OCI-LY3 (cell line): Measurements from ENCODE around the gene FUBP1.

ENCODE experiments used
- H2AFZ ChIP-seq: fragments of 200-600, 300-600 bp; shearing (Covaris generic); 2 replicates; pipeline ENCODE4 v1.6.0; 2014; ENCODE audit warnings: antibody characterized with exemption, low read depth, low read length
- H3K27ac ChIP-seq: fragments of 200-600, 300-600 bp; sonication (generic); 2 replicates; pipeline ENCODE4 v1.5.1; 2014; ENCODE audit warnings: mild to moderate bottlenecking, low read length, moderate library complexity, mixed read lengths
- H3K27me3 ChIP-seq: fragments of 200-600, 300-600 bp; sonication (generic); 2 replicates; pipeline ENCODE4 v1.6.1; 2014; ENCODE audit warnings: low read depth, low read length, mixed read lengths
- H3K36me3 ChIP-seq: fragments of 200-600, 300-600 bp; sonication (generic); replicated peaks from 2 replicates; pipeline ENCODE3; 2014; ENCODE audit warnings: low read depth, low read length, mixed read lengths
- H3K4me1 ChIP-seq: fragments of 300-600, 200-600 bp; sonication (generic); 2 replicates; pipeline ENCODE4 v1.6.1; 2014; ENCODE audit warnings: low read length, mixed read lengths
- H3K4me2 ChIP-seq: fragments of 200-600, 300-600 bp; sonication (generic); 2 replicates; pipeline ENCODE4 v1.6.1; 2014; ENCODE audit warnings: low read length, mixed read lengths
- H3K4me3 ChIP-seq: fragments of 300-600, 200-600 bp; sonication (generic); 2 replicates; pipeline ENCODE4 v1.5.1; 2014; ENCODE audit warnings: antibody characterized with exemption, mild to moderate bottlenecking, low read length, moderate library complexity
- H3K79me2 ChIP-seq: fragments of 300-600, 200-600 bp; shearing (Covaris generic); 2 replicates; pipeline ENCODE4 v1.6.1; 2014; ENCODE audit warnings: mild to moderate bottlenecking, low read length, mixed read lengths
- H3K9ac ChIP-seq: fragments of 300-600, 200-600 bp; shearing (Covaris generic); 2 replicates; pipeline ENCODE4 v1.6.0; 2014; ENCODE audit warnings: mild to moderate bottlenecking, low read length, moderate library complexity
- H3K9me3 ChIP-seq: fragments of 200-600, 300-600 bp; shearing (Covaris generic); 2 replicates; pipeline ENCODE4 v1.6.1; 2014; ENCODE audit warnings: low read length, mixed read lengths; ENCODE audit not compliant: insufficient read depth
- H4K20me1 ChIP-seq: fragments of 200-600, 300-600 bp; sonication (generic); 2 replicates; pipeline ENCODE4 v1.6.1; 2016; ENCODE audit warnings: low read length, mixed read lengths; ENCODE audit not compliant: insufficient read depth
- EZH2phosphoT487 ChIP-seq: fragments of 200-600 bp; shearing (Covaris generic); IDR thresholded peaks from 2 replicates; pipeline ENCODE4 v1.6.1; 2018; ENCODE audit warnings: antibody characterized with exemption, mixed run types, low read depth
- TF ChIP-seq, protein P1 (sequence below): fragments of 200-600, 300-600 bp; sonication (generic); IDR thresholded peaks from 2 replicates; pipeline ENCODE4 v1.5.1; 2014; ENCODE audit warnings: antibody characterized with exemption, low read length, low read depth

Gene FUBP1

DNA sequence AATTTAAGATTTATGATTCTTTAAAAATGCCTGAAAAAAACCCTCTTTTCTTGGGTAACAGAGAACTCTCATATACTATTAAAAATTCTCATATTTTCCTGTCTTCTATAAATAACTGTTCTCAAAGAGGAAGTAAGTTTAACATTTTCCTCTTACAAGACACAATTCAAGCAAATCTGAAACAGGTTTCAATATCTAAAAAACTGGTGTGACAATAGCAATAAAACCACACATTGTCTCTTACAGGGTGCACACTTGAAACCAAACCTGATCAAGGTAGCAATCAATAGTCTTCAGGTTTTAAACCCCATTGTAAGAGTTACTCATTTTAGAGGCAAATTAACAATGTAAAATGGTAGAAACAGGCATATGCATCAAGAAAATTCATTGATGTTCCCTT, 28.0 kb downstream of the FUBP1 start:
- Histone ChIP-seq H3K79me2 (peaks cover 15% of the 10 kb centered on the region), H3K27ac (peak overlapping the region; percentile 14; the same call in 1 of the 2 replicates), H3K4me3 (no peak overlapping the region), H3K9ac (no peak overlapping the region), H3K4me2 (no peak overlapping the region), H3K36me3 (peaks cover 59% of the 10 kb centered on the region), H3K27me3 (no peaks in the 10 kb centered on the region), H3K4me1 (peaks cover 7% of the 10 kb centered on the region), H4K20me1 (peaks cover 31% of the 10 kb centered on the region), H3K9me3 (no peaks in the 10 kb centered on the region), H2AFZ (no peak overlapping the region)
- TF ChIP-seq, protein P1, sequence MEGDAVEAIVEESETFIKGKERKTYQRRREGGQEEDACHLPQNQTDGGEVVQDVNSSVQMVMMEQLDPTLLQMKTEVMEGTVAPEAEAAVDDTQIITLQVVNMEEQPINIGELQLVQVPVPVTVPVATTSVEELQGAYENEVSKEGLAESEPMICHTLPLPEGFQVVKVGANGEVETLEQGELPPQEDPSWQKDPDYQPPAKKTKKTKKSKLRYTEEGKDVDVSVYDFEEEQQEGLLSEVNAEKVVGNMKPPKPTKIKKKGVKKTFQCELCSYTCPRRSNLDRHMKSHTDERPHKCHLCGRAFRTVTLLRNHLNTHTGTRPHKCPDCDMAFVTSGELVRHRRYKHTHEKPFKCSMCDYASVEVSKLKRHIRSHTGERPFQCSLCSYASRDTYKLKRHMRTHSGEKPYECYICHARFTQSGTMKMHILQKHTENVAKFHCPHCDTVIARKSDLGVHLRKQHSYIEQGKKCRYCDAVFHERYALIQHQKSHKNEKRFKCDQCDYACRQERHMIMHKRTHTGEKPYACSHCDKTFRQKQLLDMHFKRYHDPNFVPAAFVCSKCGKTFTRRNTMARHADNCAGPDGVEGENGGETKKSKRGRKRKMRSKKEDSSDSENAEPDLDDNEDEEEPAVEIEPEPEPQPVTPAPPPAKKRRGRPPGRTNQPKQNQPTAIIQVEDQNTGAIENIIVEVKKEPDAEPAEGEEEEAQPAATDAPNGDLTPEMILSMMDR = no peak
- TF ChIP-seq EZH2phosphoT487 = no peak

DNA sequence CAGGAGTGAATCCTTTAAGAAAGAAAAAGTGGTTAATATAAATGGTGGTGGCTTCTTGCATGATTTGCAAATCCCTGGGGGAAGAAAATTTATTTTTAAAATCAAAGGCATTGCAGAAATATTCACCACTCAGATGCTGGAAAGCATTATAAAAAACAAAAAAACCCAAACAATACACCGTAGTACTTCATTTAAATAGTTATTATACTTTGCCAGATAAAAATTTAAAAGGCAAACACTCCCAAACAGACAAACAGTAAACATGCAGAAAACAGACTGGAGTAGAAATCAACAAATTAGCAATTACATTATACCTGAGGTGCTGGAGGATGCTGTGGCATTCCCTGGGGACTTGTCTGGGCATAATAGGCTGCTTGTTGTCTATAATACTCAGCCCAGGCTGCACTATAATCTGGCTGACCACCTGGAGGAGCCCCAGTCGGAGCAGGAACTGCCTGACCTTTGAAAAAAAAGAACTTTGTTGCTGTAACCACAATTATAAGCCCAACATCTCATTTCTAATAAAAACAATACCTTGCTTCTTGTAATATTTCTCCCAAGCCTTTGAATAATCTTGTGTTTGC, 29.9 kb downstream of the FUBP1 start:
- Histone ChIP-seq H3K27ac (no peak overlapping the region), H3K36me3 (peaks cover 51% of the 10 kb centered on the region), H3K4me2 (no peak overlapping the region), H3K79me2 (peaks cover 15% of the 10 kb centered on the region), H3K4me1 (peaks cover 7% of the 10 kb centered on the region), H4K20me1 (peaks cover 29% of the 10 kb centered on the region), H3K4me3 (no peak overlapping the region), H3K9ac (no peak overlapping the region), H3K27me3 (no peaks in the 10 kb centered on the region), H2AFZ (no peak overlapping the region), H3K9me3 (no peaks in the 10 kb centered on the region)
- no peak for TF ChIP-seq EZH2phosphoT487
- TF ChIP-seq, protein P1 = no peak

DNA sequence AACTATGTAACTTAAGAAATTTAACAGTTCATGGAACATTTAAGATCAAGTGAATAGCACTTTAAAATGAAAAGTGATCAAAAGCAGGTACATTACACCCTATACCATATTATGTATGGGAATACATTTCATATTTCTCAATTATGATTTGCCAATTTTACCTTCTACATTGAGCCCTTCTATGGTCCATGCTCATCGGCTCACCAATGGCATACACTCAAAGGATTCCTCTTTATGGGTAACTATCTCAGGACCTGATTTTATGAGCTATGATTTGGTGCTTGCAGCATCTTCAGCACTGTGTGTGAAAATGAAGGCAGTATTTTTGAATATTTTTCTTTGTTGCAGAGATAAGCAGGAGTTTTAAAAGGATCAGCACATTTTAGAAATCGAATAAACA, 33.5 kb downstream of the FUBP1 start:
- no peaks in the 10 kb centered on the region for H3K27me3 ChIP-seq
- TF ChIP-seq, protein P1 = no peak
- TF ChIP-seq EZH2phosphoT487 = no peak
- H3K27ac ChIP-seq = no peak overlapping the region
- H3K9ac ChIP-seq = no peak overlapping the region
- peaks cover 13% of the 10 kb centered on the region for H4K20me1 ChIP-seq
- H3K4me1 ChIP-seq = no peaks in the 10 kb centered on the region
- peaks cover 41% of the 10 kb centered on the region for H3K36me3 ChIP-seq
- H3K4me2 ChIP-seq = no peak overlapping the region
- H3K9me3 ChIP-seq = no peaks in the 10 kb centered on the region
- no peak overlapping the region for H3K4me3 ChIP-seq
- H2AFZ ChIP-seq = no peak overlapping the region
- peaks cover 6% of the 10 kb centered on the region; the same call in 1 of the 2 replicates for H3K79me2 ChIP-seq

DNA sequence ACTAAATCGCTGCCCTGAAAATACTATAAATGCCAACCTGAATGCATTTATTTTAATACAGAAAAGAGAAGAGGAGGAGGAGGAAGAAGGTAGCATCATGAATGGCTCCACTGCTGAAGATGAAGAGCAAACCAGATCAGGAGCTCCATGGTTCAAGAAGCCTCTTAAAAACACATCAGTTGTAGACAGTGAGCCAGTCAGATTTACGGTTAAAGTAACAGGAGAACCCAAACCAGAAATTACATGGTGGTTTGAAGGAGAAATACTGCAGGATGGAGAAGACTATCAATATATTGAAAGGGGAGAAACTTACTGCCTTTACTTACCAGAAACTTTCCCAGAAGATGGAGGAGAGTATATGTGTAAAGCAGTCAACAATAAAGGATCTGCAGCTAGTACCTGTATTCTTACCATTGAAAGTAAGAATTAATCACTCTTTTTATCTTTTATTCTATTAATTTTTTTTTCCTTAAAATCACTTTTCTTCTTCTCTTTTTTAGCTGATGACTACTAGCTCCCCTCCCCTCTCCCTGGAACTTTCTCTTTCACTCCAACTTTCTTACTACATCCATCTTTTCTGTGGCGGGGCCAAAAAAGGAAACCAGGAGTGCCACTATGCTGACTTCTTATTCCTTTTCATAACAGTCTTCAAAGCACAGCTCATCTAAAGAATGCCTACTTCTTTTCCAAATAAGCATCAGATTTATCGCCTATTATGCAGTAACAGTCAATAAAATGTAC, 36.3 kb downstream of the FUBP1 start:
- Histone ChIP-seq H3K27ac (no peak overlapping the region), H3K4me1 (no peaks in the 10 kb centered on the region), H3K4me2 (no peak overlapping the region), H3K79me2 (no peaks in the 10 kb centered on the region), H4K20me1 (peaks cover 7% of the 10 kb centered on the region; the same call in 1 of the 2 replicates), H3K4me3 (no peak overlapping the region), H3K36me3 (peaks cover 27% of the 10 kb centered on the region), H2AFZ (no peak overlapping the region), H3K27me3 (no peaks in the 10 kb centered on the region), H3K9me3 (no peaks in the 10 kb centered on the region), H3K9ac (no peak overlapping the region)
- TF ChIP-seq, protein P1 = no peak
- no peak for TF ChIP-seq EZH2phosphoT487
